Esophagus squamous epithelium (tissue), 4 donors: Measurements from ENCODE around the gene IRF2BP2.

ENCODE experiments used
- CTCF ChIP-seq, 6 experiments: fragments of 450-650 bp in 4 of 6; fragments of 200-600 bp in 2 of 6; sonication (generic) in 2 of 6; IDR thresholded peaks; one replicate each; pipeline ENCODE4 v1.5.1; 2016 to 2019; ENCODE audit warnings: antibody characterized with exemption in 6 of 6, mild to moderate bottlenecking in 4 of 6, moderate library complexity in 4 of 6
- POLR2A ChIP-seq, 4 donors: fragments of 450-650 bp; IDR thresholded peaks; one replicate each; pipeline ENCODE4 v1.6.1; 2017; ENCODE audit warnings: antibody characterized with exemption in 4 of 4, mild to moderate bottlenecking in 4 of 4, moderate library complexity in 3 of 4

DNA sequence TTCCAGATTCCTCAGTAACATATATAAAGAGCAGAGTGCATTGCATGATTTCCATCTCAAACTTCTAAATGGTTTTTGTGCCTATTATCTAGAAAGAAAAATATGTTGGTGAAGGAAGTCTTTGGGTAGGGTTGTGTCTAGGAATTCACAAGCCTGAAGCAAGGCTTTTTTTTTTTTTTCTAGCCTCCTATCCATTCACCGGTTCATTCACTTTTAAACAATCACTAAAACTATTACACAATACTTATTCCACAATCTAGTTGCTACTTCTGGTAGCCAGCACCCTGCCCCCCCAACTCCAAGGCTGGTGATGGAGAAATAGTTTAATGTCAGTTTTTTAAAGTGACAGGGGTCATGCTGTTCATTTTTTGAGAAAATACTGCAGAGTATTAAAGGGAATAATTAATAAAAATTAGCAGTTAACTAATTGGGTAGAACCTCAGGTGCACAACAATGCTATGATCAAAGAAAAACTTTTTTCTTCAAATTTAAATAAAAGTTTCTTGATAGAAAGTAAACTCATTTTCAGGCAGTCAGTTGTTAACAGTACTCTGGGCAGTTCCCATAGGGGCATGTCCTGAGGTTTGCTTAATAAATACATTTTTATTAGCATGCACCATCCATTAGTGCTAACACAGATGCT lies 10.9 kb downstream of the IRF2BP2 start:
- no peak for TF ChIP-seq CTCF (IDR thresholded peaks at IDR 0.05)
- no peak for TF ChIP-seq POLR2A (IDR thresholded peaks at IDR 0.05)
